HepG2 (cell line): Measurements from ENCODE around the gene DIS3L2. TPM values are rescaled to one million over a fixed set of nuclear protein-coding genes. Genes with fewer than 3 reads are reported as not detected.

ENCODE experiments used
- FOXO1 ChIP-seq: sonication (generic); formaldehyde crosslinking; IDR thresholded peaks from 2 replicates; pipeline ENCODE4 v1.4.0; 2020; ENCODE audit warnings: missing genetic modification reagents
- KDM2A ChIP-seq: sonication (generic); formaldehyde crosslinking; IDR thresholded peaks from 2 replicates; pipeline ENCODE4 v1.4.0; 2020; ENCODE audit warnings: low read depth, missing genetic modification reagents, borderline replicate concordance
- NFKB2 ChIP-seq: sonication (generic); formaldehyde crosslinking; IDR thresholded peaks from 2 replicates; pipeline ENCODE4 v1.4.0; 2020; ENCODE audit warnings: missing genetic modification reagents, borderline replicate concordance
- STAG1 ChIP-seq: sonication (generic); formaldehyde crosslinking; IDR thresholded peaks from 2 replicates; pipeline ENCODE4 v1.4.0; 2020; ENCODE audit warnings: missing genetic modification reagents
- ZNF234 ChIP-seq: sonication (generic); formaldehyde crosslinking; conservative IDR thresholded peaks from 2 replicates; pipeline ENCODE4 v1.5.1; 2020; ENCODE audit warnings: mild to moderate bottlenecking, missing genetic modification reagents
- ZNF432 ChIP-seq: sonication (generic); formaldehyde crosslinking; IDR thresholded peaks from 2 replicates; pipeline ENCODE4 v1.5.0; 2020; ENCODE audit warnings: missing genetic modification reagents, mild to moderate bottlenecking, borderline replicate concordance
- ZNF543 ChIP-seq: sonication (generic); formaldehyde crosslinking; IDR thresholded peaks from 2 replicates; pipeline ENCODE4 v1.4.0; 2020; ENCODE audit warnings: mild to moderate bottlenecking, missing genetic modification reagents
- ZNF547 ChIP-seq: sonication (generic); formaldehyde crosslinking; IDR thresholded peaks from 2 replicates; pipeline ENCODE4 v1.5.1; 2020; ENCODE audit warnings: mild to moderate bottlenecking, missing genetic modification reagents
- ZNF605 ChIP-seq: sonication (generic); formaldehyde crosslinking; IDR thresholded peaks from 2 replicates; pipeline ENCODE4 v1.8.0; 2022; ENCODE audit warnings: mild to moderate bottlenecking, missing genetic modification reagents
- polyA plus RNA-seq, 8 experiments: library from polyadenylated mRNA; depleted of rRNA in 3 of 8; stranded (reverse) in 7 of 8; unstranded in 1 of 8; fragments of >200 nt; fragmentation: Illumina TruSeq in 4 of 8; extraction: Trizol in 4 of 8; gene quantifications; 2 replicates each; pipeline versions ENCODE4 v1.2.1 to v1.2.3, GENCODE V29; 2011 to 2016; ENCODE audit warnings: low read depth in 4 of 8, missing spikeins in 1 of 8, mixed read lengths in 1 of 8; ENCODE audit not compliant: insufficient read depth in 1 of 8
- total RNA-seq, 5 experiments: library from RNA; depleted of rRNA; stranded (reverse); fragments of >200 nt; fragmentation: Illumina TruSeq; extraction: Trizol; gene quantifications; 2 replicates each; pipeline ENCODE4 v1.2.3, GENCODE V29; 2016; ENCODE audit warnings: low read depth in 1 of 5
- TF ChIP-seq, protein P1 (sequence below): sonication (generic); formaldehyde crosslinking; IDR thresholded peaks from 2 replicates; pipeline ENCODE4 v1.4.0; 2020; ENCODE audit warnings: mild to moderate bottlenecking, missing genetic modification reagents, borderline replicate concordance
- TF ChIP-seq, protein P2 (sequence below), 2 experiments: sonication (generic) in 1 of 2; formaldehyde crosslinking in 1 of 2; IDR thresholded peaks; 2 replicates each; pipeline versions ENCODE4 v1.4.0 to v1.6.1; 2016 to 2020; ENCODE audit warnings: borderline replicate concordance in 1 of 2, low read depth in 1 of 2, mild to moderate bottlenecking in 1 of 2, missing genetic modification reagents in 1 of 2
- TF ChIP-seq, protein P3 (sequence below): sonication (generic); formaldehyde crosslinking; IDR thresholded peaks from 2 replicates; pipeline ENCODE4 v1.5.1; 2020; ENCODE audit warnings: mild to moderate bottlenecking, missing genetic modification reagents
- TF ChIP-seq, protein P4 (sequence below): sonication (generic); formaldehyde crosslinking; IDR thresholded peaks from 2 replicates; pipeline ENCODE4 v1.4.0; 2020; ENCODE audit warnings: missing genetic modification reagents
- TF ChIP-seq, protein P5 (sequence below): sonication (generic); formaldehyde crosslinking; IDR thresholded peaks from 2 replicates; pipeline ENCODE4 v1.9.0; 2022; ENCODE audit warnings: missing genetic modification reagents, mild to moderate bottlenecking, borderline replicate concordance

Gene DIS3L2
- total and polyA plus RNA-seq, 2 of the 13 experiments (the other 11 are each of a cell fraction or from before 2014, with no cell fraction given) = 7.0 to 23.9 TPM

DNA sequence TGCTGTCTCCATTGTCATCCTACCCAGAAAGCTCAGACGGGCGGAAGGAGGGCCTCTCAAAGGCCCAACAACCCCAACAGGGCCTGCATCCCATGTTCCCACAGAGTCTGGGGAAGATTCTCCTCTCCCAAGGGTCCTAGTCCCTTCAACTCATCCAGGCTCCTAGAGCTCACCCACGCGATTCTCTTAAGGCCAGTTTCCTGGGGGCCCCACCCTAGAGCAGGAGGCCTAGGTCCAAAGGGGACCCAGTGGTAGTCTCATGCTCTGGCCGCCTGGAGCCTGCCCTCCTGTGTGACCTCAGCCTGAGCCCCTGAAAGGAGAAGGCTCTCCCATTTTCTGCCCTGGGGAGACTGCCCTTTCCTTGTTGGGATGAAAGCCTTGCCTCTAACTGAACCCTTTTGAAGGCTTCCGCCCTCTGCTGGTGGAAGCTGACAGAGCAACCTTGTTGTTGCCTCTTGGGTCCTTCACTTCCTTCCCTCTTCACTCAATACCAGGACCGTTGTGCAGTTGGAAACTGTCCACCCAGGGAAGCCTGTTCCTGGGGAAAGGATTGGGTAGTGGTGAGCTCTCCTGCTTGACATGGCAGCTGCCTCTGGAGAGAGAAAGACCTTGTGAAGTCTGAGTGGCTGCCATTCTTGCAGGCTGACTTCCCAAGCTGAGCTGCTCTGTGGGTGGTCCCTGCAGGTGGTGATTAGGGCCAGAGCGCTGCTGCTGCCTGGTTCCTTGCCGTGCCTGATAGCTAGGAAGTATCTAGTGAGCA is 331.1 kb downstream of the DIS3L2 start (continued):
- 0 out of 2 replicates have a peak, but pooled peaks have one; percentile 23 for TF ChIP-seq KDM2A (CRISPR knock-in tag)
- TF ChIP-seq, protein P1, sequence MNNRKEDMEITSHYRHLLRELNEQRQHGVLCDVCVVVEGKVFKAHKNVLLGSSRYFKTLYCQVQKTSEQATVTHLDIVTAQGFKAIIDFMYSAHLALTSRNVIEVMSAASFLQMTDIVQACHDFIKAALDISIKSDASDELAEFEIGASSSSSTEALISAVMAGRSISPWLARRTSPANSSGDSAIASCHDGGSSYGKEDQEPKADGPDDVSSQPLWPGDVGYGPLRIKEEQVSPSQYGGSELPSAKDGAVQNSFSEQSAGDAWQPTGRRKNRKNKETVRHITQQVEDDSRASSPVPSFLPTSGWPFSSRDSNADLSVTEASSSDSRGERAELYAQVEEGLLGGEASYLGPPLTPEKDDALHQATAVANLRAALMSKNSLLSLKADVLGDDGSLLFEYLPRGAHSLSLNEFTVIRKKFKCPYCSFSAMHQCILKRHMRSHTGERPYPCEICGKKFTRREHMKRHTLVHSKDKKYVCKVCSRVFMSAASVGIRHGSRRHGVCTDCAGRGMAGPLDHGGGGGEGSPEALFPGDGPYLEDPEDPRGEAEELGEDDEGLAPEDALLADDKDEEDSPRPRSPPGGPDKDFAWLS (CRISPR knock-in tag) = no peak
- no peak for TF ChIP-seq ZNF605
- TF ChIP-seq, protein P2, sequence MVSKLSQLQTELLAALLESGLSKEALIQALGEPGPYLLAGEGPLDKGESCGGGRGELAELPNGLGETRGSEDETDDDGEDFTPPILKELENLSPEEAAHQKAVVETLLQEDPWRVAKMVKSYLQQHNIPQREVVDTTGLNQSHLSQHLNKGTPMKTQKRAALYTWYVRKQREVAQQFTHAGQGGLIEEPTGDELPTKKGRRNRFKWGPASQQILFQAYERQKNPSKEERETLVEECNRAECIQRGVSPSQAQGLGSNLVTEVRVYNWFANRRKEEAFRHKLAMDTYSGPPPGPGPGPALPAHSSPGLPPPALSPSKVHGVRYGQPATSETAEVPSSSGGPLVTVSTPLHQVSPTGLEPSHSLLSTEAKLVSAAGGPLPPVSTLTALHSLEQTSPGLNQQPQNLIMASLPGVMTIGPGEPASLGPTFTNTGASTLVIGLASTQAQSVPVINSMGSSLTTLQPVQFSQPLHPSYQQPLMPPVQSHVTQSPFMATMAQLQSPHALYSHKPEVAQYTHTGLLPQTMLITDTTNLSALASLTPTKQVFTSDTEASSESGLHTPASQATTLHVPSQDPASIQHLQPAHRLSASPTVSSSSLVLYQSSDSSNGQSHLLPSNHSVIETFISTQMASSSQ (IDR thresholded peaks at IDR 0.05; ENCODE audit: low read depth) = no peak
- TF ChIP-seq, protein P2 (CRISPR knock-in tag; IDR thresholded peaks at IDR 0.05; ENCODE audit: borderline replicate concordance) = no peak
- no peak for TF ChIP-seq ZNF543 (CRISPR knock-in tag)
- TF ChIP-seq ZNF547 (CRISPR knock-in tag) = no peak
- 0 out of 2 replicates have a peak, but pooled peaks have one; percentile 35 for TF ChIP-seq NFKB2
- TF ChIP-seq, protein P3, sequence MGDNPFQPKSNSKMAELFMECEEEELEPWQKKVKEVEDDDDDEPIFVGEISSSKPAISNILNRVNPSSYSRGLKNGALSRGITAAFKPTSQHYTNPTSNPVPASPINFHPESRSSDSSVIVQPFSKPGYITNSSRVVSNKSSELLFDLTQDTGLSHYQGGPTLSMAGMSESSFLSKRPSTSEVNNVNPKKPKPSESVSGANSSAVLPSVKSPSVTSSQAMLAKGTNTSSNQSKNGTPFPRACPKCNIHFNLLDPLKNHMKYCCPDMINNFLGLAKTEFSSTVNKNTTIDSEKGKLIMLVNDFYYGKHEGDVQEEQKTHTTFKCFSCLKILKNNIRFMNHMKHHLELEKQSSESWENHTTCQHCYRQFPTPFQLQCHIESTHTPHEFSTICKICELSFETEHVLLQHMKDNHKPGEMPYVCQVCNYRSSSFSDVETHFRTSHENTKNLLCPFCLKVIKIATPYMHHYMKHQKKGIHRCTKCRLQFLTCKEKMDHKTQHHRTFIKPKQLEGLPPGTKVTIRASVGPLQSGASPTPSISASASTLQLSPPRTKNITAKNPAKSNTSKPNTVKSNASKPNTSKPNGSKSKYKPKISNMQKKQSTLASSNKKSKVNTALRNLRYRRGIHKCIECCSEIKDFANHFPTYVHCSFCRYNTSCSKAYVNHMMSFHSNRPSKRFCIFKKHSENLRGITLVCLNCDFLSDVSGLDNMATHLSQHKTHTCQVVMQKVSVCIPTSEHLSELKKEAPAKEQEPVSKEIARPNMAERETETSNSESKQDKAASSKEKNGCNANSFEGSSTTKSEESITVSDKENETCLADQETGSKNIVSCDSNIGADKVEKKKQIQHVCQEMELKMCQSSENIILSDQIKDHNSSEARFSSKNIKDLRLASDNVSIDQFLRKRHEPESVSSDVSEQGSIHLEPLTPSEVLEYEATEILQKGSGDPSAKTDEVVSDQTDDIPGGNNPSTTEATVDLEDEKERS (CRISPR knock-in tag) = no peak
- TF ChIP-seq, protein P4, sequence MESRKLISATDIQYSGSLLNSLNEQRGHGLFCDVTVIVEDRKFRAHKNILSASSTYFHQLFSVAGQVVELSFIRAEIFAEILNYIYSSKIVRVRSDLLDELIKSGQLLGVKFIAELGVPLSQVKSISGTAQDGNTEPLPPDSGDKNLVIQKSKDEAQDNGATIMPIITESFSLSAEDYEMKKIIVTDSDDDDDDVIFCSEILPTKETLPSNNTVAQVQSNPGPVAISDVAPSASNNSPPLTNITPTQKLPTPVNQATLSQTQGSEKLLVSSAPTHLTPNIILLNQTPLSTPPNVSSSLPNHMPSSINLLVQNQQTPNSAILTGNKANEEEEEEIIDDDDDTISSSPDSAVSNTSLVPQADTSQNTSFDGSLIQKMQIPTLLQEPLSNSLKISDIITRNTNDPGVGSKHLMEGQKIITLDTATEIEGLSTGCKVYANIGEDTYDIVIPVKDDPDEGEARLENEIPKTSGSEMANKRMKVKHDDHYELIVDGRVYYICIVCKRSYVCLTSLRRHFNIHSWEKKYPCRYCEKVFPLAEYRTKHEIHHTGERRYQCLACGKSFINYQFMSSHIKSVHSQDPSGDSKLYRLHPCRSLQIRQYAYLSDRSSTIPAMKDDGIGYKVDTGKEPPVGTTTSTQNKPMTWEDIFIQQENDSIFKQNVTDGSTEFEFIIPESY (CRISPR knock-in tag) = no peak
- TF ChIP-seq ZNF234 (CRISPR knock-in tag) = no peak
- peak; percentile 56 for TF ChIP-seq STAG1 (CRISPR knock-in tag)
- TF ChIP-seq, protein P5, sequence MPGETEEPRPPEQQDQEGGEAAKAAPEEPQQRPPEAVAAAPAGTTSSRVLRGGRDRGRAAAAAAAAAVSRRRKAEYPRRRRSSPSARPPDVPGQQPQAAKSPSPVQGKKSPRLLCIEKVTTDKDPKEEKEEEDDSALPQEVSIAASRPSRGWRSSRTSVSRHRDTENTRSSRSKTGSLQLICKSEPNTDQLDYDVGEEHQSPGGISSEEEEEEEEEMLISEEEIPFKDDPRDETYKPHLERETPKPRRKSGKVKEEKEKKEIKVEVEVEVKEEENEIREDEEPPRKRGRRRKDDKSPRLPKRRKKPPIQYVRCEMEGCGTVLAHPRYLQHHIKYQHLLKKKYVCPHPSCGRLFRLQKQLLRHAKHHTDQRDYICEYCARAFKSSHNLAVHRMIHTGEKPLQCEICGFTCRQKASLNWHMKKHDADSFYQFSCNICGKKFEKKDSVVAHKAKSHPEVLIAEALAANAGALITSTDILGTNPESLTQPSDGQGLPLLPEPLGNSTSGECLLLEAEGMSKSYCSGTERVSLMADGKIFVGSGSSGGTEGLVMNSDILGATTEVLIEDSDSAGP (CRISPR knock-in tag) = peak; percentile 30; the same call in 1 of the 2 replicates
- TF ChIP-seq ZNF432 (CRISPR knock-in tag) = no peak
- no peak for TF ChIP-seq FOXO1
